CD14-positive monocyte (primary cell): Measurements from ENCODE around the gene PARP8. TPM values are rescaled to one million over a fixed set of nuclear protein-coding genes. Genes with fewer than 3 reads are reported as not detected.

Experiments used
- DNase-seq, 3 donors: peaks; one replicate each; pipeline ENCODE4 v3.0.0-alpha.2; 2011 to 2022
- H2AFZ ChIP-seq: 2 replicates; pipeline ENCODE4 v1.6.0; 2012; ENCODE audit warnings: mild to moderate bottlenecking, low read depth, low read length, inconsistent platforms; ENCODE audit not compliant: insufficient read depth, poor library complexity, severe bottlenecking
- H3K27ac ChIP-seq, 2 donors: 1 replicate in 1 of 2; 2 replicates in 1 of 2; pipeline ENCODE4 v1.5.1; 2012 to 2013; ENCODE audit warnings: low read length in 2 of 2, control low read depth in 1 of 2, inconsistent platforms in 1 of 2, low read depth in 1 of 2, mild to moderate bottlenecking in 1 of 2
- H3K27me3 ChIP-seq, 2 donors: one replicate each; pipeline versions ENCODE4 v1.6.0 to v1.6.1; 2011 to 2013; ENCODE audit warnings: low read length in 2 of 2; ENCODE audit not compliant: control insufficient read depth in 2 of 2, insufficient read depth in 2 of 2
- H3K36me3 ChIP-seq, 2 donors: replicated peaks in 1 of 2; 1 replicate in 1 of 2; 2 replicates in 1 of 2; pipeline versions ENCODE4 v1.5.1 to v1.6.1; 2012 to 2013; ENCODE audit warnings: low read length in 2 of 2, control low read depth in 1 of 2, inconsistent platforms in 1 of 2, mild to moderate bottlenecking in 1 of 2; ENCODE audit not compliant: insufficient read depth in 2 of 2, control insufficient read depth in 1 of 2
- H3K4me1 ChIP-seq, 2 donors: 1 replicate in 1 of 2; 2 replicates in 1 of 2; pipeline versions ENCODE4 v1.5.1 to v1.6.1; 2012 to 2013; ENCODE audit warnings: low read length in 2 of 2, control low read depth in 1 of 2, inconsistent platforms in 1 of 2, mild to moderate bottlenecking in 1 of 2, moderate library complexity in 1 of 2; ENCODE audit not compliant: insufficient read depth in 2 of 2, control insufficient read depth in 1 of 2
- H3K4me2 ChIP-seq: replicated peaks from 2 replicates; pipeline ENCODE3; 2012; ENCODE audit warnings: low read length, moderate library complexity, mild to moderate bottlenecking; ENCODE audit not compliant: poor library complexity, severe bottlenecking; ENCODE audit errors: extremely low read depth
- H3K4me3 ChIP-seq, 3 experiments: fragments of 200-600 bp in 1 of 3; sonication (generic) in 1 of 3; replicated peaks in 1 of 3; 1 replicate in 2 of 3; 2 replicates in 1 of 3; pipeline ENCODE4 v1.5.1; 2011 to 2013; ENCODE audit warnings: low read length in 3 of 3, mild to moderate bottlenecking in 3 of 3, control low read depth in 2 of 3, low read depth in 2 of 3, inconsistent platforms in 1 of 3, moderate library complexity in 1 of 3
- H3K79me2 ChIP-seq: 2 replicates; pipeline ENCODE4 v1.6.0; 2012; ENCODE audit warnings: mild to moderate bottlenecking, control low read depth, inconsistent platforms, low read length, moderate library complexity; ENCODE audit not compliant: insufficient read depth
- H3K9ac ChIP-seq: 2 replicates; pipeline ENCODE4 v1.6.0; 2017; ENCODE audit warnings: low read length, mild to moderate bottlenecking; ENCODE audit not compliant: insufficient read depth, poor library complexity, severe bottlenecking
- H3K9me3 ChIP-seq, 2 donors: replicated peaks in 1 of 2; 1 replicate in 1 of 2; 2 replicates in 1 of 2; pipeline versions ENCODE4 v1.5.1 to v1.6.1; 2012 to 2013; ENCODE audit warnings: low read length in 2 of 2, control low read depth in 1 of 2; ENCODE audit not compliant: control insufficient read depth in 1 of 2, insufficient read depth in 1 of 2
- H4K20me1 ChIP-seq: 2 replicates; pipeline ENCODE4 v1.6.0; 2012; ENCODE audit warnings: mild to moderate bottlenecking, low read length, control low read depth, moderate library complexity; ENCODE audit not compliant: insufficient read depth
- H3K27ac Mint-ChIP-seq, 7 donors: one replicate each; pipeline ENCODE4 v1.8.0; 2020; ENCODE audit warnings: mild to moderate bottlenecking in 7 of 7, mixed read lengths in 7 of 7, moderate library complexity in 6 of 7, inconsistent platforms in 2 of 7
- H3K27me3 Mint-ChIP-seq, 3 donors: one replicate each; pipeline ENCODE4 v1.8.0; 2021 to 2022; ENCODE audit warnings: low read depth in 3 of 3, mild to moderate bottlenecking in 3 of 3, mixed read lengths in 3 of 3, moderate library complexity in 3 of 3, inconsistent platforms in 1 of 3
- H3K36me3 Mint-ChIP-seq, 2 donors: one replicate each; pipeline ENCODE4 v1.8.0; 2020; ENCODE audit warnings: mixed read lengths in 2 of 2, inconsistent platforms in 1 of 2, mild to moderate bottlenecking in 1 of 2
- H3K4me1 Mint-ChIP-seq: one replicate; pipeline ENCODE4 v1.8.0; 2020; ENCODE audit warnings: mild to moderate bottlenecking, mixed read lengths
- H3K4me3 Mint-ChIP-seq, 2 donors: one replicate each; pipeline ENCODE4 v1.8.0; 2020; ENCODE audit warnings: mild to moderate bottlenecking in 2 of 2, mixed read lengths in 2 of 2, moderate library complexity in 1 of 2
- H3K9me3 Mint-ChIP-seq, 7 donors: one replicate each; pipeline ENCODE4 v1.8.0; 2020 to 2022; ENCODE audit warnings: mixed read lengths in 7 of 7, mild to moderate bottlenecking in 6 of 7, moderate library complexity in 6 of 7, inconsistent platforms in 2 of 7
- WGBS: methylation state at CpG from one replicate; pipeline ENCODE4 v1.1.5; 2013; ENCODE audit warnings: missing lambda C conversion rate; ENCODE audit not compliant: insufficient coverage; 5-methylcytosine and 5-hydroxymethylcytosine counted together
- intact Hi-C, 2 donors: fragments of 100-400 bp; cut with micrococcal nuclease; formaldehyde crosslinking; loops; one replicate each; pipeline versions ENCODE4 v1.15.0 to v1.15.1; 2023
- polyA plus RNA-seq, 3 donors: library from polyadenylated mRNA; depleted of rRNA in 1 of 3; unstranded in 2 of 3; stranded (reverse) in 1 of 3; fragments of 300-500 nt in 2 of 3; fragments of >200 nt in 1 of 3; fragmentation: Illumina TruSeq in 2 of 3; gene quantifications; 1 replicate in 2 of 3; 2 replicates in 1 of 3; pipeline ENCODE4 v1.2.3, GENCODE V29; 2012 to 2021
- TF ChIP-seq, protein P1 (sequence below): fragments of 200-600 bp; IDR thresholded peaks from one replicate; pipeline ENCODE4 v1.8.0; 2022; ENCODE audit warnings: antibody characterized with exemption, mild to moderate bottlenecking

Gene PARP8
- polyA plus RNA-seq, 3 donors = 27.5 to 170 (median 40.6) TPM

DNA sequence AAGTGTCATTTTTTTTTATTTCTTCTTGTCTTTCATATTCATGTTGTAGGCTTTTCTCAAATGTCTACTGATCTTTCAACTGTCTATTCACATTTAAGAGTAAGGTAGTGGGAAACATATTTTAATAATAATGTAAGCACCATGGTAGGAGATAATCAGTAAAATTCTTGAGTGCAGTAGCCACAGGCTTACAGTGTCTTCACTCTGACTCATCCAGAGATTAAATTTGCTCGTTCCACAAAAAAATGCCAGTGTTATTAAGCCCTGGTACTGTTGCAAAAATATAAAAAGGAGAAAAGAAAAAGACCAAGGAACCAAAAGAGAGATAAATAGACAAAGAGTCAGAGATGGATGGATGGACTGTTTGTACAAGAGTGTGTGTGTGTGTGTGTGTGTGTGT is 43.0 kb downstream of the PARP8 start:
- Histone ChIP-seq H3K4me1 (peaks cover 22 to 53% of the 10 kb centered on the region in 2 donors), H3K9me3 (no peaks in the 10 kb centered on the region), H3K27ac (peak overlapping the region in 1 of 2 donors; percentile 44), H2AFZ (no peak overlapping the region), H3K4me3 (no peak overlapping the region), H3K79me2 (peaks cover 100% of the 10 kb centered on the region), H3K27me3 (no peaks in the 10 kb centered on the region), H4K20me1 (peaks cover 98% of the 10 kb centered on the region), H3K36me3 (no peaks in the 10 kb centered on the region), H3K4me2 (no peak overlapping the region), H3K9ac (no peak overlapping the region)
- no peak for DNase-seq
- Mint-ChIP-seq H3K4me3 (no peak overlapping the region), H3K36me3 (peaks cover 3 to 10% of the 10 kb centered on the region in 2 donors), H3K27ac (peak overlapping the region in 5 of 7 donors; percentile 33 to 85 (median 77)), H3K27me3 (peaks cover 0 to 3% (median 1%) of the 10 kb centered on the region in 3 donors), H3K9me3 (no peaks in the 10 kb centered on the region), H3K4me1 (peaks cover 55% of the 10 kb centered on the region)
- no CpG with 5 or more reads among the region's 1 CpG for WGBS
- intact Hi-C loops = no loop called here
- TF ChIP-seq, protein P1, sequence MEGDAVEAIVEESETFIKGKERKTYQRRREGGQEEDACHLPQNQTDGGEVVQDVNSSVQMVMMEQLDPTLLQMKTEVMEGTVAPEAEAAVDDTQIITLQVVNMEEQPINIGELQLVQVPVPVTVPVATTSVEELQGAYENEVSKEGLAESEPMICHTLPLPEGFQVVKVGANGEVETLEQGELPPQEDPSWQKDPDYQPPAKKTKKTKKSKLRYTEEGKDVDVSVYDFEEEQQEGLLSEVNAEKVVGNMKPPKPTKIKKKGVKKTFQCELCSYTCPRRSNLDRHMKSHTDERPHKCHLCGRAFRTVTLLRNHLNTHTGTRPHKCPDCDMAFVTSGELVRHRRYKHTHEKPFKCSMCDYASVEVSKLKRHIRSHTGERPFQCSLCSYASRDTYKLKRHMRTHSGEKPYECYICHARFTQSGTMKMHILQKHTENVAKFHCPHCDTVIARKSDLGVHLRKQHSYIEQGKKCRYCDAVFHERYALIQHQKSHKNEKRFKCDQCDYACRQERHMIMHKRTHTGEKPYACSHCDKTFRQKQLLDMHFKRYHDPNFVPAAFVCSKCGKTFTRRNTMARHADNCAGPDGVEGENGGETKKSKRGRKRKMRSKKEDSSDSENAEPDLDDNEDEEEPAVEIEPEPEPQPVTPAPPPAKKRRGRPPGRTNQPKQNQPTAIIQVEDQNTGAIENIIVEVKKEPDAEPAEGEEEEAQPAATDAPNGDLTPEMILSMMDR = no peak

DNA sequence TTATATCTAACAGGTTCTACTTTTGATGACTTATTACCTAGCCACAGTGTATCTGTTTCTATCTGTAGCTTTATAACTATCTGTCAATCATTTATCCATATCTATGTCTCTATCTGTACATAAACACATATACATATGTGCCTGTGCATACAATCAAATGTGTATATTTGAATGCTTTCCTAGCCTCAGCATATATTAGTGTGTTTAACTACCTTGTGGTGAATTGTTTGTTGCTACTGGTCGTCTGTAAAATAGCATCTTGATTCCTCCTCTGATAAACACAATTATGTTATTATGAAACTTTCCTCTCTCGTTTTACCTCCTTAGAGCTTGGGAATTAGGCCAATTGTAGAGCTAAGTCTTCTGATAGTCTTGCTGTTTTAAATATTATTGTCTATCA is 44.4 kb downstream of the PARP8 start:
- Histone ChIP-seq H3K4me1 (peaks cover 23 to 53% of the 10 kb centered on the region in 2 donors), H4K20me1 (peaks cover 98% of the 10 kb centered on the region), H3K27ac (peak overlapping the region in 1 of 2 donors; percentile 72), H3K9ac (no peak overlapping the region), H3K4me3 (peak overlapping the region in 1 of 3 experiments; percentile 49), H3K27me3 (no peaks in the 10 kb centered on the region), H3K9me3 (no peaks in the 10 kb centered on the region), H3K79me2 (peaks cover 100% of the 10 kb centered on the region), H3K4me2 (peak overlapping the region; percentile 57), H2AFZ (no peak overlapping the region), H3K36me3 (no peaks in the 10 kb centered on the region)
- Mint-ChIP-seq H3K9me3 (no peaks in the 10 kb centered on the region), H3K36me3 (peaks cover 3 to 16% of the 10 kb centered on the region in 2 donors), H3K27me3 (peaks cover 0 to 3% (median 0%) of the 10 kb centered on the region in 3 donors), H3K27ac (peak overlapping the region; percentile 17 to 92 (median 76)), H3K4me3 (peak overlapping the region; percentile 64 to 66), H3K4me1 (peaks cover 59% of the 10 kb centered on the region)
- TF ChIP-seq, protein P1 = no peak
- intact Hi-C loops = no loop called here
- no peak for DNase-seq
- WGBS = no CpG with 5 or more reads among the region's 2 CpGs
